Measurements from ENCODE around the gene MADCAM1. TPM values are rescaled to one million over a fixed set of nuclear protein-coding genes. Genes with fewer than 3 reads are reported as not detected.

Gene MADCAM1
- total and polyA plus RNA-seq, 2 of the 8 experiments (the other 6 are each of a cell fraction or from before 2014, with no cell fraction given): 2.3 to 3.0 TPM

DNA sequence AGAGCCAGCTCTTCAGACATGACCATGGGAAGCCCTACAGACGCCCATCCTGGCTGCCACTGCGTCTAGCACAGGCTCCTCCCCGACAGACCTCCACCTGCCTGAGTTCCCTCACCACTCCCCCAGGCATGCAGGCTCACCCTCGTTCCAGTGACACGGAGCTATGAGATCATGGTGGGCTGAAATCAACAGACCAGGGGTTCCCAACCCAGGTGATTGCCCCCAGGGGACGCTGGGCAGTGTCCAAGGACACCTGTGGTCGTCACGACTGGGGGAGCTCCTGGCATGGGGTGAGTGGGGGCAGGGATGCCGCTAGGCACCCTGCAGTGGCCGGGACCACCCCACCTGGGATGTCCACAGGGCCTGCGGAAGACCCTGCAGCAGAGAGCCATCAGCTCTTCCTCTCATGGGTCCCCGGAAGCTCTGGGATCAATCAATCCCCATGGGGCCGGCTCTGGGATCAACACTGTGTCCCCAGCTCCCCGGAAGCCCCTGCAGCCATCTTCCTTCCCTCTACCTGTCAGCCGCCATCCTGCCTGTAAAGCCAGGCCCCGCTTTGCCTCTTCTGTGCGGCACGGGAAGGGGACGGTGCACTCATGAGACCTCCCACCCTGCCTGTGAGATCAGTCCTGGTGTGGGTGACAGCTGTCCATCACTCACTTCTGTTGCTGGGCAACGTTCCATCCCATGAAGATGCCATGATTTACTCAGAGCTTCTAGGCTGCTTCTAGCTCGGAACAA is 12.8 kb upstream of the MADCAM1 start:
- Histone ChIP-seq H3K14ac (ENCODE audit: insufficient read length) (no peak overlapping the region), H3K27ac (ENCODE audit: low read depth, low read length) (no peak overlapping the region), H3K4me3 (ENCODE audit: extremely low read depth in 1 of 4, insufficient read depth in 2 of 4, low read depth in 3 of 4, low read length in 4 of 4) (no peak overlapping the region), H3K9me3 (ENCODE audit: insufficient read depth in 2 of 2, low read depth in 1 of 2, low read length in 1 of 2) (peaks cover 0 to 9% of the 10 kb centered on the region in 2 experiments; a peak in 2 of 4 replicates), H3K4me2 (ENCODE audit: insufficient read depth in 1 of 2, low read depth in 2 of 2, low read length in 2 of 2) (no peak overlapping the region), H3K79me1 (ENCODE audit: low read depth, low read length) (no peaks in the 10 kb centered on the region; the same call in 1 of the 2 replicates), H3K9ac (replicated peaks in 1 of 4; ENCODE audit: extremely low read depth in 1 of 4, low read depth in 3 of 4, low read length in 3 of 4) (no peak overlapping the region), H2BK120ac (replicated peaks; ENCODE audit: low read depth, low read length) (no peak overlapping the region), H2BK15ac (ENCODE audit: low read length) (no peak overlapping the region), H3K4ac (replicated peaks; ENCODE audit: insufficient read length, low read depth, low read length) (no peak overlapping the region), H3K23me2 (ENCODE audit: low read depth, low read length) (peaks cover 7% of the 10 kb centered on the region; the same call in 1 of the 2 replicates), H4K5ac (ENCODE audit: insufficient read length, low read depth, low read length) (no peak overlapping the region), H2BK20ac (ENCODE audit: low read length) (no peak overlapping the region), H3K27me3 (replicated peaks in 1 of 4; ENCODE audit: control insufficient read depth in 3 of 4, extremely low read depth in 1 of 4, insufficient read depth in 3 of 4, low read length in 3 of 4) (no peaks in the 10 kb centered on the region; a peak in 1 of 7 replicates), H2BK5ac (ENCODE audit: low read depth, low read length) (no peak overlapping the region), H4K8ac (ENCODE audit: extremely low read depth, insufficient read depth, low read length) (no peak overlapping the region), H4K20me1 (replicated peaks in 1 of 2; ENCODE audit: control insufficient read depth in 1 of 2, insufficient read depth in 2 of 2, low read length in 2 of 2) (peaks cover 0 to 2% of the 10 kb centered on the region in 2 experiments), H3K18ac (ENCODE audit: extremely low read depth, low read length) (no peak overlapping the region), H3K36me3 (ENCODE audit: control insufficient read depth in 2 of 4, insufficient read depth in 4 of 4, low read length in 3 of 4) (no peaks in the 10 kb centered on the region), H3K79me2 (ENCODE audit: control insufficient read depth in 1 of 2, insufficient read depth in 2 of 2, low read length in 2 of 2) (no peaks in the 10 kb centered on the region), H2AK5ac (ENCODE audit: low read depth, low read length) (no peak overlapping the region), H3K23ac (ENCODE audit: insufficient read length) (no peak overlapping the region), H4K91ac (replicated peaks; ENCODE audit: insufficient read length, low read length) (no peak overlapping the region), H2AFZ (ENCODE audit: low read length) (no peak overlapping the region), H2BK12ac (ENCODE audit: low read depth, low read length) (no peak overlapping the region), H3K56ac (replicated peaks; ENCODE audit: insufficient read length, low read depth, low read length) (no peak overlapping the region), H3K4me1 (replicated peaks in 1 of 4; ENCODE audit: control insufficient read depth in 3 of 4, insufficient read depth in 4 of 4, low read length in 3 of 4) (peaks cover 0 to 14% (median 10%) of the 10 kb centered on the region in 4 experiments; a peak in 6 of 7 replicates)
- CTCF ChIA-PET (ENCODE audit: partially characterized antibody): interaction anchor here (0.7 to 5.8 kb wide), 9 partner anchors 12 to 112 kb away, joined by 3 to 23 read pairs (median 4); no protein-coding TSS in a partner anchor
- 83% methylated on average over 21 of the region's 21 CpGs; no CpG with 5 or more reads in 1 of the 2 experiments for WGBS, 2 experiments (ENCODE audit: extremely low coverage in 1 of 2, insufficient coverage in 1 of 2, insufficient read length in 1 of 2, insufficient replicate concordance in 2 of 2, low coverage in 1 of 2, low lambda C conversion rate in 2 of 2, missing lambda C conversion rate in 1 of 2)
- POLR2A ChIA-PET (ENCODE audit: partially characterized antibody): interaction anchor here (1.1 to 1.8 kb wide), 2 partner anchors 14 to 99 kb away, joined by 3 to 6 read pairs; no protein-coding TSS in a partner anchor
- DNase-seq (ENCODE audit: low read depth in 1 of 2, low spot score in 2 of 2) (no peak), FAIRE-seq (no peak)
- no peak for TF ChIP-seq CHD2 (IDR thresholded peaks at IDR 0.05; ENCODE audit: low read length)
- TF ChIP-seq KDM1A (IDR thresholded peaks at IDR 0.05; ENCODE audit: borderline replicate concordance, low read length): no peak
- TF ChIP-seq TBP (IDR thresholded peaks at IDR 0.05; ENCODE audit: low read depth, low read length): no peak
- TF ChIP-seq HDAC2 (IDR thresholded peaks at IDR 0.05; ENCODE audit: borderline replicate concordance in 1 of 2, low read depth in 2 of 2, low read length in 2 of 2): no peak
- TF ChIP-seq BCL11A (IDR thresholded peaks at IDR 0.05; ENCODE audit: low read depth in 2 of 2, low read length in 2 of 2): no peak
- TF ChIP-seq NRF1 (IDR thresholded peaks at IDR 0.05; ENCODE audit: low read depth, low read length): no peak
- no peak for TF ChIP-seq JUND (IDR thresholded peaks at IDR 0.05; ENCODE audit: low read length)
- no peak for TF ChIP-seq CTBP2 (IDR thresholded peaks at IDR 0.05; ENCODE audit: borderline replicate concordance, insufficient read depth, insufficient read length, low read length)
- no peak for TF ChIP-seq TCF12 (IDR thresholded peaks at IDR 0.05; ENCODE audit: low read depth, low read length)
- TF ChIP-seq TAF1 (IDR thresholded peaks at IDR 0.05; ENCODE audit: low read depth, low read length): no peak
- TF ChIP-seq SP1 (IDR thresholded peaks at IDR 0.05; ENCODE audit: low read depth, low read length): no peak
- no peak for TF ChIP-seq BRCA1 (IDR thresholded peaks at IDR 0.05; ENCODE audit: low read depth, low read length)
- no peak for TF ChIP-seq RFX5 (IDR thresholded peaks at IDR 0.05; ENCODE audit: borderline replicate concordance, low read depth, low read length)
